NCI-H510A treated with DMSO at 0.1 percent for 48 hours (cell line): ENCODE results near the gene TBC1D5.
"Not testable (repeated sequence)": the region's sequence is repeated elsewhere in the genome, so short reads cannot be mapped to it uniquely, and the experiment has no call there.

Experiments used
- DNase-seq: peaks from one replicate; lab custom pipeline; 2025; lab: John Stamatoyannopoulos, UW

Gene TBC1D5

DNA sequence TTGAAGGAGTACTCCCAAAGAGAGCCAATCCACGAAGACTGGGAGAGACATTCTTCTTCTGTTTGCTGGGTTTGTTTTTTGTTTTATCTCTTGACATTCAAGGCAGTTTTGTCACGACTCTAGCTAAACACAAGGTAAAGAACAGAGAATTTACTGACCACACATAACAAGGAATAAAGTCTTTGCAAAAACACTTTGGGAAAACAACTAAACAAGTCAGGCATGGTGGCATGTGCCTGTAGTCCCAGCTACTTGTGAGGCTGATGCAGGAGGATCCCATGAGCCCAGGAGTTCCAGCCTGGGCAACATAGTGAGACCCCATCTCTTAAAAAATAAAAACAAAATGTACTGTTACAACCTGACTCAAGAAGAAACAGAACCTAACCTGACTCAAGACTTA is 28.0 kb downstream of the TBC1D5 start:
- no peak for DNase-seq

DNA sequence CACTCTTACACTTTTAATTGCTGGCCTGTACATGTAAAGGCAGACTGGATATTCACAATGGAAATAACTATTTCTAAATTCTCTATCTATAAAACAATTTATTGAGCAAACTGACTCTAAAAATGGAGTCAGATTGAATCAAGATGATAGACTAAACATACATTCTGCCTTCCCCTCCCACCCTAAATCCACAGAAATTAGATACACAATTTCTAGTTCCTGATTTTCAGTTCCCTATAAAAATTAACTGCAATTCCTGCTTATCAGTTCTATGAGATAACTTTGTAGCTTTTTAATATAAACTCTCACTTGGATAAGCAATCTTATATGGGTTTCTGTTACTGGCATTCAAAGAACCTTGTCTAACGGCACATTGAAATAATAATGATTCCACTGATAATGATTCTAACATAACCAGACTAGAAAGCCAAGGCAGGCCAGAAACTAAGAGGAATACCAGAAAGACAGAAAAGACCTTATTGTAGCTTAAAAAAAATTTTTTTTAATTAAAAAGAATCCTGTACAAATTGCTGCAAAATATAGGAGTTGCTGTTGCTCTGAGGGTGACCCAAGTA is 33.1 kb downstream of the TBC1D5 start:
- no peak for DNase-seq

DNA sequence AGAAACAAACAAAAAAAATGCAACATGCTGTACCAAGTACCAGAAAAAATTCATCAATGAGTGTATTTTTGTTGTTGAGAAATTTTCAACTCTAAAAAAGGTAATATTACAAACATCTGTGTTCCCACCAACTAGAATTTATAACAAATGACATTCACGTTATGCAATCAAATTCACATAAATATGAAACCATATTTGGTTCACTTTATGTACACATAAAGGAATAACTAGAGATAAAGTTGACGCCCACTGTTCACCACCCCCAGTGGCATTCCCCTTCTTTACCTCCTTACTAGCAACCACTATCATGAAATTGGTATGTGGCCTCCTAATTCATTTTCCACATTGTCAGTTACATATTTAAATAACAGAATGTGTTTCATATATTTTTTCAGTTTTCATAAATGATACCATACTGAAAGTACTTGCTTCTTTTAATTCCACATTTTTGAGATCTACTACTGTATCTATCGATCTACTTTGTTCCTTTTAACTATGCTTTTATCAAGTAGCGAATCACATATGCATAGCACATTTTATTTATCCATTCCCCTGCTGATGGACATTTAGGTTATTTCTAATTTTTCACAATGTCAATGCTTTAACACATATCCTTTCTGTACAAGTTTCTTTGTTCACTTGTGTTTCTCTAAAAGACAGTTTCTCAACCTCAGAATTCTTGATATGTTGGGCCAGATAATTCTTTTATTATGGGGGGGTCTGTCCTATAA is 34.5 kb downstream of the TBC1D5 start:
- no peak for DNase-seq

DNA sequence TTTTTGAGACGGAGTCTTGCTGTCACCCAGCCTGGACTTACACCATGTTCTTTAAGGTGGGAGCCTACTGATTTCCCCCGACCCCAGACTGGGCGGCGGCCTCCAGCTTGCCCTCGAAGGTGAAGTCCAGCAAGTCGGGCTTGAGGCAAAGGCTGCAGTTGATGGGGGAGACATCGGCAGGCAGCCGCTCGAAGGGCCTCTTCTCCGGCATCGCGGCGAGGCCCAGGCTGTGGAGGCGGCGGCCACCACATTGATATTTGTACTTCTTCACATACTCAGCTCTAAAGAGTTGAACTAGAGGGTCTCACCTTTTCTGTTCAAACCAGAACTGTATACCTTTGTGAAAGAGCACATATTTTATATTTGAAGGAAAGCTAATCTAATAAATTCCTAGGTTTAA is 36.4 kb downstream of the TBC1D5 start:
- DNase-seq = not testable (repeated sequence)

DNA sequence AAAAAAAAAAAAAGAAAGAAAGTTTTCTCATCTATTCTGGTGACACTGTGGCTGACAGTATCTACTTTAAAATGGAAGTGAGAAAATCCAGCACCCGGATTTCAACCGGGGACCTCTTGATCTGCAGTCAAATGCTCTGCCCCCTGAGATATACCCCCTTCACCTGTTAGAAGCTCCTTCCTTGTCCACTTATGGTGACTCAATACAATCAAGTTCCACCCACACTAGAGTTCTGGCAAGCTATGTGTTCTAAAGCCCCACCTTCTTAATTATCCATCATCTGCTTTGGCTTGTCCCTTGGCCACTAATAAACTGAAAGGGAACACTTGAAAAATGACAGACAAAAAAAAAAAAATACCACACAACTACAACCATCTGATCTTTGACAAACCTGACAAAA is 42.6 kb downstream of the TBC1D5 start:
- not testable (repeated sequence) for DNase-seq

DNA sequence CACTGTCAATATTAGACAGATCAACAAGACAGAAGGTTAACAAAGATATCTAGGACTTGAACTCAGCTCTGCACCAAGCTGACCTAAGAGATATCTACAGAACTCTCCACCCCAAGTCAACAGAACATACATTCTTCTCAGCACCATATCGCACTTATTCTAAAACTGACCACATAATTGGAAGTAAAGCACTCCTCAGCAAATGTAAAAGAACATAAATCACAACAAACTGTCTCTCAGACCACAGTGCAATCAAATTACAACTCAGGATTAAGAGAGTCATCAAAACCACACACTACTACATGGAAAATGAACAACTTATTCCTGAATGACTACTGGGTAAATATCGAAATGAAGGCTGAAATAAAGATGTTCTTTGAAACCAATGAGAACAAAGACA is 46.8 kb downstream of the TBC1D5 start:
- not testable (repeated sequence) for DNase-seq

DNA sequence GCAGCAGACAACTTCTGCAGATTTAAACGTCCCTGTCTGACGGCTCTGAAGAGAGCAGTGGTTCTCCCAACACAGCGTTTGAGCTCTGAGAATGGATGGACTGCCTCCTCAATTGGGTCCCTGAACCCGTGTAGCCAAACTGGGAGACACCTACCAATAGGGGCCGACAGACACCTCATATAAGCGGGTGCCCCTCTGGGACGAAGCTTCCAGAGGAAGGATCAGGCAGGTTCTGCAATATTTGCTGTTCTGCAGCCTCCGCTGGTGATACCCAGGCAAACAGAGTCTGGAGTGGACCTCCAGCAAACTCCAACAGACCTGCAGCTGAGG is 48.8 kb downstream of the TBC1D5 start:
- not testable (repeated sequence) for DNase-seq

DNA sequence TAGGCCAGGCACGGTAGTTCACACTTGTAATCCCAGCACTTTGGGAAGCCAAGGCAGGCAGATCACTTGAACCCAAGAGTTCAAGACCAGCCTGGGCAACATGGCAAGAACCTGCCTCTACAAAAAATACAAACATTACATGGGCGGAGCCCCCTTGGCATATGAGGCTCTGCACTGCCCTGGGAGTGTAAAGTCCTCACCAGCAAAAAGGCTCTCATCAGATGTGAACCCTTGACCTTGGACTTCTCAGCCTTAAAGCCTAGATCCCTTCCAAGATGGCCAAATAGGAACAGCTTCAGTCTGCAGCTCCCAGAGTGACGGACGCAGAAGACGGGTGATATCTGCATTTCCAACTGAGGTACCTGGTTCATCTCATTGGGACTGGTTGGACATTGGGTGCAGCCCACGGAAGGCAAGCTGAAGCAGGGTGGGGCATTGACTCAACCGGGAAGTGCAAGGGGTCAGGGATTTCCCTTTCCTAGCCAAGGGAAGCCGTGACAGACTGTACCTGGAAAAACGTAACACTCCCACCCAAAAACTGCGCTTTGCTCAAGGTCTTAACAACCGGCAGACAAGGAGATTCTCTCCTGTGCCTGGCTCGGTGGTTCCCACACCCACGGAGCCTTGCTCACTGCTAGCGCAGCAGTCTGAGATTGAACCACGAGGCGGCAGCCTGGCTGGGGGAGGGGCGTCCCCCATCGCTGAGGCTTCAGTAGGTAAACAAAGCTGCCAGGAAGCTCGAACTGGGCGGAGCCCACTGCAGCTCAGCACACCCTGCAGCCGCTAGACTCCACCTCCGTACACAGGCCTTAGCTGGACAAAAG is 49.4 kb downstream of the TBC1D5 start:
- DNase-seq = not testable (repeated sequence)

DNA sequence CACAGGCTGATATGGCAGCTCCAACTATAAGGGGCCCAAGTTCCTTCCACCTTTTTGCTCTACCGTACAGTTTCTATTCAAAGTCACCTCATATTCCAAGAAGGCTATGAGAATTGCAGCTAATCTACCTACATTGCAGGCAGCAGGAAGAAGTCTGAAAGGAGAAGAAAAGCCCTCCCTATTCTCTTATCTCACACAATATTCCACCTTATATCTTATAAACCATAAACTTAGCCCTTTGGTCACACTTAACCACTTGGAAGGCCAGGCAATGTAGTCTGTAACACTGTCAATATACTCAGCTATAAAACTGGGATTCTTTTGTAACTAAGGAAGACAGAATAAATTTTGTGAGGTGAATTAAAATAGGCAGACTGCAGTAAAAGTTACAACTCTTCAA is 54.9 kb downstream of the TBC1D5 start:
- no peak for DNase-seq

DNA sequence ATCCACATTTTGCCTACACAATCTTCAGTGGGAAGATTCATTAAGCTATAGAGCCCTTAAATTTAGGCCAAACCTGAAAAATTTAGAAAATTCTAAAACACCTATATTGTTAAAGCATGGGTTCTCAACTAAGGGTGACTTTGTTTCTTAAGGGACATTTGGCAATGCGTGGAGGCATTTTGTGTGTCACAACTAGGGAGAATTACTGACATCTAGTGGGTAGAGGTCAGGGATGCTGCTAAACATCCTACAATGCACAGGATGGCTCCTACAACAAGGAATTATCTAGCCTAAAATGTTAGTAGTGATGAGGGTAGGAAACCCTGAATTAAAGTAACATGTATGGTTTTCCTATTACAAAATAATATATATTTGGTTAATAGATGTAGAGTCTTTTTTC is 55.8 kb downstream of the TBC1D5 start:
- no peak for DNase-seq

DNA sequence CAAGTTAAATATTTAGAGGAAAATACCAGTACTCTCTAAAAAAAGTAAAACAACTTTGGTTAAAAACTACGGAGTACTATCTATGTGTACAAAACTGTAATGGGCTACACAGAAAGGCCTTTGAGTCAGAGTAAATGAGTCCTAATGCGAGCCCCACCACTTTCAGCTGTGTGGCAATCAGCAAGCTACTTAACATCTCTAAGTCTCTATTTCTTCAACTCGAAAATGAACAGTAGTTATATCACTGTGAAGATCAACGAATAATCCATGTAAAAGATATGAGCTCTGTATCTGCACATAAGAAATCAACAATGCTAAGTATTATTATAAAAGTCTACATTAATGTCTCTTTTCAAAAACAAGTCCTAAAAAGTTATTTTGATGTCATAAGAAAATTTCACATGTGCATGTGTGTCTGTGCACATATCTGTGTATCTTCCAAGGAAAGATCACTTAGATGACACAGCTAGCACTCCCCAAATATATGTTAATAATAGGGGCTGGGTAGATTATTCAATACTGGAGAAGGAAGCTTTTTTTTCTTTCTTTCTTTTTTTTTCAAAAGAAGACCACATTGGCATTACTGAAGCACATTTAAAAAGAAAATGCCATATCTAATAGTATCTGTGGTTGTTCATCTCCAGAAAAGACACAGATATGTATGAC is 58.8 kb downstream of the TBC1D5 start:
- DNase-seq = no peak

DNA sequence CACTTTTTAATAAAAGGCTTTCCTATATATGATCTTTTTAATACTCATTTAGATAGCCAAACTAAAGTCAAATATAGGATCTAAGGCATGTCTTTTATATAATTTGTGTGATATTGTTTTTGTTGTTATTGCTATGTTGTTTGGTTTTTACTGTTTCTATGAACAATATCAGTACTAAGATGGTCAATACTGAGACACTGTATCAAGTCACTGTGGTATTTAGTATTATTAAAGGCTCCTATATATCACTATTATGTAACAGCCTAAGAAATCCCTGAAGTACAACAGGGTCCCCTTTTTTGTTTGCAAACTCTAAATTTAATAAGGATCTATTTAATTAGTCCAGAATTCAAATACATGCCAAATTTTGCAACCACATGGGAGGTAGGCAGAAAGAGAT is 61.9 kb downstream of the TBC1D5 start:
- no peak for DNase-seq

DNA sequence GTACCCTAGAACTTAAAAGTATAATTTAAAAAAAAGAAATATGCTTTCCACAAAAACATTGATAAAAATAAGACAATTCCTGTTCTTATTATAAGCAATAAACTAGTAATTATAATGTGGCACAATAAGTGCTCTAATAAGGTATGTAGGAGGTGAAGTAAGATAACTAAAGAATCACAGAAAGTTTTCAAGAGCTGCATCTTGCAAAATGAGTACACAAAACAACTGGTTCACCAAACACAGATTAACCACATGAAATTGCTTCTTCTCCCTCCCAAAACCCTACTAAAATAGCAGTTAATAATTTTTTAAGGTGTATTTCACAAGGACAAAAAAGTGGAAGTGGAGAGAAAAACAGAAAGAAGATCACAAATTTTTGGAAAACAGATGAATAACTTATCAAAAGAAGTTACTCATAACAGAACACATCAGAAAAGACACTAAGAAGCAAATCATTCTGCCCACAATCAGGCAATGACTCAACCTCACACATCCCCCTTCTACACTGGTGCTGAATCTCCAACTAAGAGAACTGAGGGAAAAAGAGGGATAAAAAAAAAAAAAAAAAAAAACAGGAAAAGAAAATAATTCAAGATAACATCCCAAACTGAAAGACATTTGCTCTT is 64.2 kb downstream of the TBC1D5 start:
- DNase-seq = no peak

DNA sequence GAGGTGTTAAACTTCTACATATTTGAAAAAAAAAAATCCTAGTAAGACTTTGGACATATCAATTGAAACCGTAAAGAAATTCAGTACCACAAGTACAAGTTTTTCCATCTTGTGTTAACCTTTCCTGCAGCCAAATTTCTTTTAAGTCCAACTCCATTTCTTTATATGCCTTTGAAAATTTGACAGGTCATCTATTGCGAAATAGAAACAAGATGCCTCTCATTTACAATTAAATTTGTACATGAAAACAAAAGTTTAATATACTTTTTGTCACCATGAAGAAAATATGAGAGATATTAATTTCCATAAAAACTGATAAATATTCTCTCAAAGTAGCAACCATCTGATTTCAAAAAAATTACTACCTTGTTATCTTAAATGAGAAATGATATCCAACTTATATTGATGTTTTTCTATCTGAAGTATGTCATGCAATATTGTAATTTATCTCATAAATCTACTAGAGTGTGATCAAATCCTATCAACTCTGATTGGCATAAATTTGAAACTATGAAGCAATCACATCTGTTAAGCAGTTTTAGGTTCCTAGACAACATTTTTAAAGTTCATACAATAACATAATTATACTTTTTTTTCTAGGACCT is 68.2 kb downstream of the TBC1D5 start:
- DNase-seq = no peak

DNA sequence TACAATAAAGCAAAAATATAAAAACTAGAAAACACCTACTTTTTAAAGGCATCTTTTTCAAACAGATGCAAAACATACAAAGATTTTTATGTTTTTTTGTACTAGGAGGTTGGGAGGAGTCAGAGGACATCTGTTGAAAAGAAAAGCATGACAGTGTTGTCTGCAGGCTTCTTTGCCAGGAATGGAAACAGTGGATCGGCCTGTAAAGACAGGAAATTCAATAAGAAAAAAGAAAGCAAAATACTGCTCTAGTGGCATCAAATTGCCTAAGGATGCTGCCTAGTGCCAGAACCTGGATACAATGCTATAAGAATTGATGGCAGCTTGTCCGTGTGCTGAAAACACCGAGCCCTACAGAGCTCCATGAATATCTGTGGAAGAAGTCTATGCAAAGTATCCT is 69.9 kb downstream of the TBC1D5 start:
- DNase-seq = no peak

DNA sequence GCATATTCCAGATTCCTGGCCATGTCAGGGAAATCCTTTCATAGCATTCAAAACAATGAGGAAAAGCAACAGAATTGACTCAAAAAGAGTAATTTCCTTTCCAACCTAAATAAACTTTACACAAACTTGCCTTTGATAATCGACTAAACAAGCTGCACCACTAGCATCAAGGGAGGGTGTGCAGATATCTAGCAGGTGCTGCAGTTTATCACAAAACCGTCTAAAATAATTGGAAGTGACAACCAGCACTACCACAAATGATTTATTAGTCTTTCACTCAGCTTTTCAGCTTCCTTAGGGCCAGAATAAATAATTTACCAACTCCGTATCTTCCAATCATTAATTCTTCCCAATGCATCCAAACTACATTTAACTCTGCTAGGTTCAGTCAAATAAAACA is 71.7 kb downstream of the TBC1D5 start:
- DNase-seq = no peak

DNA sequence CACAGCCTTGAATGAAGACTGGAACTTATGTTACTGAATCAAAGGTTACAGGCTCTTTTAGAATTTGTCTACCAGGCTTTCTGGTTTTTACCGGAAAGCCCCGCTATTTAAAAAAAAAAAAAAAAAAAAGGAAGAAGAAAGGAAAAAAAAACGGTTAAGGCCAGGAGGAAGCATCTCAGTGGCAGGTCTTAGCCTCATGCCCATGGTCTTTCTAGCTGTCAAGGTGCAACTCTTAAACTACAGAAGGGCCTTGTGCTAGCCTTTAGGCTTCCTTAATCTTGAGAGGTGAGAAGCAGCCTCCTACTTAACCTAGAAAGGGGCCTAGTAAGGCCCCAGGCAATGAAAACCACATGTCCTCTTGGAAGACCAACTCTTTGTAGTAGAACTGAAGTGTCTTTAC is 77.5 kb downstream of the TBC1D5 start:
- no peak for DNase-seq

DNA sequence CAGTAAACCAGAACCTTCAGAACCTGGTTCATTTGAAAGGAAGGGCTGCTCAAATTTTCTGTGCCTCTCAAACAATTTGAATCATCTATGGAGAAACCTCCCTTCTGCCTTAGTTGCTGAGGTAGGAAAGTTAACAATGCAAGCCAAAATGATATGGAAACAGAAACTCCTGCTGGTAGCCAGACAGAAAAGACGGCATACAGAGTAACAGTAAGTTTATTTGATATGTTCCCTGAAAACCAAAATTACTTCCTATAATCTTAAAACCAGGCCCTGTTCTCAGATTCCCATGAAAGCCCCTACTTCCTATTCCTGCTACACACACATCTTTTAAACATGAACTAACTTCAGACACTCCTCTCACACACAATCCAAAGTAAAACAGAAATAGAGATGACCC is 86.2 kb downstream of the TBC1D5 start:
- DNase-seq = no peak

DNA sequence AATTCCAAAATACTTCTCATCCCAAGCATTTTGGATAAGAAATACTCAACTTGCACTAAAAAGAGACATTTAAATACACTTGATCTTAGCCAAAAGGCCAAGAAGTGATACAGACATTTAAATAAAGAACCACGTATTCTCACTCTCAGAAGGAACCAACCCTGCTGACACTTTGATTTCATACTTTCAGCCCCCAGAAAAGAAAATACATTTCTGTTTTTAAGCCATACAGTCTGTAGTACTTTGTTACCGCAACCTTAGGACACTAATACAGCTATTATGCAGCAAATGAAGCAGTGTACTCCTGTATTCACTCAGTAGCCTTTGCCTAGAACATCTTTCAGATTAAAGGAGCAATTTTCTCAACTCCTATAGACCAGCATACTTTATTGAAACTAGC is 86.7 kb downstream of the TBC1D5 start:
- no peak for DNase-seq

DNA sequence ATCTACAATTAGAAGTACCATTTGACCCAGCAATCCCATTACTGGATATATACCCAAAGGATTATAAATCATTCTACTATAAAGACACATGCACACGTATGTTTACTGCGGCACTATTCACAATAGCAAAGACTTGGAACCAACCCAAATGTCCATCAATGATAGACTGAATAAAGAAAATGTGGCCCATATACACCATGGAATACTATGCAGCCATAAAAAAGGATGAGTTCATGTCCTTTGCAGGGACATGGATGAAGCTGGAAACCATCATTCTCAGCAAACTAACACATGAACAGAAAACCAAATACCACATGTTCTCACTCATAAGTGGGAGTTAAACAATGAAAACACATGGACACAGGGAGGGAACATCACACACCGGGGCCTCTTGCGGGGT is 92.7 kb downstream of the TBC1D5 start:
- DNase-seq = not testable (repeated sequence)

DNA sequence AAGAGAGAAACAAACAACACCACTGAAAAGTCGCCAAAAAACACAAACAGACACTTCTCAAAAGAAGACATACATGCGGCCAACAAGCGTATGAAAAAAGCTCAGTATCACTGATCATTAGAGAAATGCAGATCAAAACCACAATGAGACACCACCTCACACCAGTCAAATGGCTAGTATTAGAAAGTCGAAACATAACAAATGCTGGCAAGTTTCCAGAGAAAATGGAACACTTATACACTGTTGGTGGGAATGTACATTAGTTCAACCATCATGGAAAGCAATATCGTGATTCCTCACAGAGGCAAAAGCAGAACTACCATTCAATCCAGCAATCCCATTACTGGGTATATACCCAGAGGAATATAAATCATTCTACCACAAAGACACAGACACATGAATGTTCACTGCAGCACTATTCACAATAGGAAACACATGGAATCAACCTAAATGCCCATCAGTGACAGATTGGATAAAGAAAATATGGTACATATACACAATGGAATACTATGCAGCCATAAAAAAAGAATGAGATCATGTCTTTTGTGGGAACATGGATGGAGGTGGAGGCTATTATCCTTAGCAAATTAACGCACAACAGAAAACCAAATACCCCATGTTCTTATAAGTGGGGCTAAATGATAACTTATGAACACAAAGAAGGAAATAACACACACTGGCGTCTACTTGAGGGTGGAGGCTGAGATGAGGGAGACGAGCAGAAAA is 93.6 kb downstream of the TBC1D5 start:
- DNase-seq = not testable (repeated sequence)
